Activated CD8-positive, alpha-beta T cell treated with anti-CD3 and anti-CD28 coated beads for 36 hours (primary cell): ENCODE measurements around the gene IGF2BP1. TPM values are rescaled to one million over a fixed set of nuclear protein-coding genes. Genes with fewer than 3 reads are reported as not detected.

Source experiments
- ATAC-seq: fragments of 200-7000 bp; cut with Tn5 transposase; one replicate; pipeline ENCODE4 v1.10.0; 2021; ENCODE audit warnings: mild to moderate bottlenecking, moderate library complexity
- CTCF ChIA-PET: fragments of 350-600 bp; sonication (Branson Sonifier 250); formaldehyde crosslinking; loops from one replicate; lab custom pipeline; 2021; ENCODE audit warnings: antibody characterized with exemption; lab: Charles Lee
- POLR2A ChIA-PET: fragments of 350-600 bp; sonication (Branson Sonifier 250); formaldehyde crosslinking; loops from one replicate; lab custom pipeline; 2021; ENCODE audit warnings: antibody characterized with exemption; lab: Charles Lee
- DNase-seq: peaks from one replicate; pipeline ENCODE4 v3.0.0-alpha.2; 2020
- H3K27ac Mint-ChIP-seq: one replicate; pipeline ENCODE4 v1.8.0; 2021; ENCODE audit warnings: mild to moderate bottlenecking, mixed read lengths
- H3K27me3 Mint-ChIP-seq: one replicate; pipeline ENCODE4 v1.8.0; 2021; ENCODE audit warnings: mixed read lengths
- H3K36me3 Mint-ChIP-seq: one replicate; pipeline ENCODE4 v1.8.0; 2021; ENCODE audit warnings: low read depth, mixed read lengths
- H3K4me1 Mint-ChIP-seq: one replicate; pipeline ENCODE4 v1.8.0; 2021; ENCODE audit warnings: low read depth, mixed read lengths
- H3K4me3 Mint-ChIP-seq: one replicate; pipeline ENCODE4 v1.8.0; 2021; ENCODE audit warnings: mild to moderate bottlenecking, moderate library complexity, mixed read lengths
- H3K9me3 Mint-ChIP-seq: one replicate; pipeline ENCODE4 v1.8.0; 2021; ENCODE audit warnings: mixed read lengths
- intact Hi-C: fragments of 100-400 bp; cut with micrococcal nuclease; formaldehyde crosslinking; loops from one replicate; pipeline ENCODE4 v1.10.0; 2022
- total RNA-seq, 2 experiments: library from RNA; stranded (reverse); gene quantifications; one replicate each; pipeline ENCODE4 v1.2.3, GENCODE V29; 2021
- TF ChIP-seq, protein P1 (sequence below): fragments of 200-600 bp; IDR thresholded peaks from one replicate; pipeline ENCODE4 v1.8.0; 2022; ENCODE audit warnings: antibody characterized with exemption, mild to moderate bottlenecking

IGF2BP1 gene
- total RNA-seq, 2 experiments from 2014 or later, result 0.18 to 0.51 TPM

DNA sequence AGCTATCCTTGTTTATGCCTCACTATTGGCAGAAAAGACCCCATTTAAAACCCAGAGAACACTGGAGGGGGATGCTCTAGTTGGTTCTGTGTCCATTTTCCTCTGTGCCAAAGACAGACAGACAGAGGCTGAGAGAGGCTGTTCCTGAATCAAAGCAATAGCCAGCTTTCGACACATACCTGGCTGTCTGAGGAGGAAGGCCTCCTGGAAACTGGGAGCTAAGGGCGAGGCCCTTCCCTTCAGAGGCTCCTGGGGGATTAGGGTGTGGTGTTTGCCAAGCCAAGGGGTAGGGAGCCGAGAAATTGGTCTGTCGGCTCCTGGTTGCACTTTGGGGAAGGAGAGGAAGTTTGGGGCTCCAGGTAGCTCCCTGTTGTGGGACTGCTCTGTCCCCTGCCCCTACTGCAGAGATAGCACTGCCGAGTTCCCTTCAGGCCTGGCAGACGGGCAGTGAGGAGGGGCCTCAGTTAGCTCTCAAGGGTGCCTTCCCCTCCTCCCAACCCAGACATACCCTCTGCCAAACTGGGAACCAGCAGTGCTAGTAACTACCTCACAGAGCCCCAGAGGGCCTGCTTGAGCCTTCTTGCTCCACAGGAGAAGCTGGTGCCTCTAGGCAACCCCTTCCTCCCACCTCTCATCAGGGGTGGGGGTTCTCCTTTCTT, 56.1 kb downstream of the IGF2BP1 start:
- Mint-ChIP-seq H3K9me3 (no peaks in the 10 kb centered on the region), H3K36me3 (no peaks in the 10 kb centered on the region), H3K4me3 (no peak overlapping the region), H3K4me1 (peaks cover 6% of the 10 kb centered on the region), H3K27me3 (no peaks in the 10 kb centered on the region), H3K27ac (no peak overlapping the region)
- ChIA-PET CTCF (interaction anchor here (0.9 to 1.6 kb wide), 3 partner anchors 17 to 174 kb away, joined by 3 to 4 read pairs (median 4); no protein-coding TSS in a partner anchor), POLR2A (interaction anchor here (1.0 kb wide), 1 partner anchor 330 kb away, joined by 3 read pairs; no protein-coding TSS in a partner anchor)
- DNase-seq (no peak), ATAC-seq (no peak)
- TF ChIP-seq, protein P1, sequence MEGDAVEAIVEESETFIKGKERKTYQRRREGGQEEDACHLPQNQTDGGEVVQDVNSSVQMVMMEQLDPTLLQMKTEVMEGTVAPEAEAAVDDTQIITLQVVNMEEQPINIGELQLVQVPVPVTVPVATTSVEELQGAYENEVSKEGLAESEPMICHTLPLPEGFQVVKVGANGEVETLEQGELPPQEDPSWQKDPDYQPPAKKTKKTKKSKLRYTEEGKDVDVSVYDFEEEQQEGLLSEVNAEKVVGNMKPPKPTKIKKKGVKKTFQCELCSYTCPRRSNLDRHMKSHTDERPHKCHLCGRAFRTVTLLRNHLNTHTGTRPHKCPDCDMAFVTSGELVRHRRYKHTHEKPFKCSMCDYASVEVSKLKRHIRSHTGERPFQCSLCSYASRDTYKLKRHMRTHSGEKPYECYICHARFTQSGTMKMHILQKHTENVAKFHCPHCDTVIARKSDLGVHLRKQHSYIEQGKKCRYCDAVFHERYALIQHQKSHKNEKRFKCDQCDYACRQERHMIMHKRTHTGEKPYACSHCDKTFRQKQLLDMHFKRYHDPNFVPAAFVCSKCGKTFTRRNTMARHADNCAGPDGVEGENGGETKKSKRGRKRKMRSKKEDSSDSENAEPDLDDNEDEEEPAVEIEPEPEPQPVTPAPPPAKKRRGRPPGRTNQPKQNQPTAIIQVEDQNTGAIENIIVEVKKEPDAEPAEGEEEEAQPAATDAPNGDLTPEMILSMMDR, result no peak
- intact Hi-C loops, result no loop called here

DNA sequence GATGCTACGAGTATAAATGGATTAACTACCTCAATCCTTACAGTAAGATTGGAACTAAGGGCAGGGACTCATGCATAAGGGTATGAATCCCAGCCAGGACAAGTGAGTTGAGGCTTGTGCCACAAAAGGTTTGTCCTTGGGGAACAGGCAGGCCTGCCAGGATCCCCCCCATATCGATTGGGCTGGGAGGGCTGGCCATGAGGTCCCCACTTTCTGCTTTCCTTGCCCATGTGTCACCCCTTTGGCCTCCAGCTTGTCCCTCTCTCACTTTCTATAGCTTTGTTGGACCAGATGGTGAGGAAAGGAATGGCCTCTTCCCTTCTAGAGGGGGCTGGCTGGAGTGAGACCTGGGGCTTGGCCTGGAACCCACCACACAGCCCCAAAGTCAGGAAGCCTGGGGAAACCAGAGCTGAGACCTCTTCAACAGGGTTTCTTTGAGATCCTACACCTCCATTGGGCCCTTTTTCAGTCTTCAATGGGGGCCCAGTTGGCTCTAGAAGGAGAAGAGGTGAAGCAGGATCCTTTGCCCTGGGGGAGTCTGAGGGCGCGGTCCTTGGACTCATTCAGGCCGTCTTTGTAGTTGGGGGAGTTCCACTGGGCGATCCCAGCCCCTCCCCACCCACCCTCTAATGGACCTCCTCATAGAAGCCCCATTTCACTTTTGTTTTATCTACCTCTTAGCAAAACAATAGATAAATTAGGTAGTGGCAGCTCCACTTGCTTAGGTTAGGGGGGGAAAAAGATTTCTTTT, 57.3 kb downstream of the IGF2BP1 start:
- CTCF ChIA-PET, result interaction anchor here (1.8 to 2.1 kb wide), 2 partner anchors 22 to 249 kb away, joined by 4 to 7 read pairs; no protein-coding TSS in a partner anchor

DNA sequence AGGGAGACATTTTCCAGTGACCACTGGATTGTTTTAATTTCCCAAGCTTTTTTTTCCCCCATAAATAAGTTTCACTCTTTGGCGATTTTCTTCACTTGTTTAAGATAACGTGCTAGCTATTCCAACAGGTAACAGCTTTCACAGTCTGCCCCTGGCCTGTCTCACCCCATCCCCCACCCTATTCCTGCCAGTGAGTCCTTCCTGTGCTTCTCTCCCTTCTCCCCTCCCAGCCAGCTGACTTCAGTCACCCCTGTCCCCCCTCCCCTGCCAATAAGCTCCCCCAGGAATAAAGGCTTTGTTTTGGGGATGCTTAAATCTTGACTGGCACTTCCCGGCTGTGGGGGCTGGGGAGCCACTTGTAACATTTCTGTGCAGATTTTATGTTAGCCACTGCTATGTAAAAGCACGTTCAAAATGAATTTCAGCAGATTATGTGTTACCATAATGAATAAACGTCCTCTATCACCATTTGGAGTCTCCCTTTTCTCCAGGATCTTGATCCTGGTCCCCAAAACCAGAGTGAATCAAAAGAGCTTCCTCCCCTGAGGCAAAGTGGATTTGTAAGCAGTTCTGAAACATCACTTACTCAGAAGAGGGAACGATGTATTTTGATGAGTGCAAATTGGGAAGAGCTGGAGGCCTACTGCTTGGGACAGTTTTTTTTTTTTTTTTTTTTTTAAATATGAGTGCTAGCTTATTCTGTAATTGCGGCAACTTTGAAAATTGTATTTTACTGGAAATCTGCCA, 58.2 kb downstream of the IGF2BP1 start:
- H3K27me3 Mint-ChIP-seq, result peaks cover 2% of the 10 kb centered on the region
- H3K4me1 Mint-ChIP-seq, result peaks cover 6% of the 10 kb centered on the region
- POLR2A ChIA-PET, result interaction anchor here (0.6 to 0.7 kb wide), 2 partner anchors 11 to 344 kb away, joined by 3 read pairs; no protein-coding TSS in a partner anchor
- TF ChIP-seq, protein P1, result no peak
- H3K4me3 Mint-ChIP-seq, result no peak overlapping the region
- H3K9me3 Mint-ChIP-seq, result no peaks in the 10 kb centered on the region
- ATAC-seq (no peak), DNase-seq (no peak)
- no peak overlapping the region for H3K27ac Mint-ChIP-seq
- intact Hi-C loops, result no loop called here
- H3K36me3 Mint-ChIP-seq, result no peaks in the 10 kb centered on the region
- CTCF ChIA-PET, result interaction anchor here (1.8 to 2.1 kb wide), 2 partner anchors 23 to 250 kb away, joined by 4 to 7 read pairs; no protein-coding TSS in a partner anchor

More for the DNA sequence above, 57.3 kb downstream of the IGF2BP1 start:
- peaks cover 6% of the 10 kb centered on the region for H3K4me1 Mint-ChIP-seq
- TF ChIP-seq, protein P1, result no peak
- no peak for DNase-seq
- POLR2A ChIA-PET, result no interaction called here
- H3K27ac Mint-ChIP-seq, result no peak overlapping the region
- H3K4me3 Mint-ChIP-seq, result no peak overlapping the region
- no peak for ATAC-seq
- no peaks in the 10 kb centered on the region for H3K36me3 Mint-ChIP-seq
- no peaks in the 10 kb centered on the region for H3K9me3 Mint-ChIP-seq
- intact Hi-C loops, result no loop called here
- peaks cover 2% of the 10 kb centered on the region for H3K27me3 Mint-ChIP-seq

DNA sequence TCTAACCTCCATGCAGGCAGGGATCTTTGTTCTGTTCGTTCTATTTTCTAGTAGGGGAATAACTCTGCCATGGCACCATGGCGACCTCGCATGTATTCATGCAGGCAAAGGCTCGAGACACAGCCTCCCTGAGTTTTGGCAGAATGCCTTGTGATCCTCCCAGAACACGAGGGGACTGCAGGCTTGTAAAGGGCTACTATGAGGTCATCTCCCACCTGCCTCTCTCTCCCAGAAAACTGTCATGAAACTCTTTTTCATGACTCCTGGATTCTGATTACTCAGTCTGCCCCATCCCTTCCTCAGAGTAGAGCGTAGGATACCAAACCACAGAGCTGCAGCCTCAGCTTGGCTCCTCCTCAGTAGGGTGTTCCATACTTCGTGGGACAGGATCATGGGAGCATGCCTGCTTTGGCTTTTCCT, 64.3 kb downstream of the IGF2BP1 start:
- no peaks in the 10 kb centered on the region for H3K36me3 Mint-ChIP-seq
- no peaks in the 10 kb centered on the region for H3K9me3 Mint-ChIP-seq
- intact Hi-C loops, result no loop called here
- H3K4me3 Mint-ChIP-seq, result no peak overlapping the region
- H3K27ac Mint-ChIP-seq, result no peak overlapping the region
- POLR2A ChIA-PET, result no interaction called here
- ATAC-seq, result no peak
- TF ChIP-seq, protein P1, result no peak
- DNase-seq, result no peak
- no peaks in the 10 kb centered on the region for H3K4me1 Mint-ChIP-seq
- peaks cover 2% of the 10 kb centered on the region for H3K27me3 Mint-ChIP-seq
- CTCF ChIA-PET, result interaction anchor here (1.3 kb wide), 1 partner anchor 29 kb away, joined by 3 read pairs; no protein-coding TSS in a partner anchor
